CD14-positive monocyte (primary cell): ENCODE measurements around the gene AADACL4. TPM values are rescaled to one million over a fixed set of nuclear protein-coding genes. Genes with fewer than 3 reads are reported as not detected.

Experiments
- DNase-seq, 3 donors: peaks; one replicate each; pipeline ENCODE4 v3.0.0-alpha.2; 2011 to 2022
- H2AFZ ChIP-seq: 2 replicates; pipeline ENCODE4 v1.6.0; 2012; ENCODE audit warnings: mild to moderate bottlenecking, low read depth, low read length, inconsistent platforms; ENCODE audit not compliant: insufficient read depth, poor library complexity, severe bottlenecking
- H3K27ac ChIP-seq, 2 donors: 1 replicate in 1 of 2; 2 replicates in 1 of 2; pipeline ENCODE4 v1.5.1; 2012 to 2013; ENCODE audit warnings: low read length in 2 of 2, control low read depth in 1 of 2, inconsistent platforms in 1 of 2, low read depth in 1 of 2, mild to moderate bottlenecking in 1 of 2
- H3K27me3 ChIP-seq, 2 donors: one replicate each; pipeline versions ENCODE4 v1.6.0 to v1.6.1; 2011 to 2013; ENCODE audit warnings: low read length in 2 of 2; ENCODE audit not compliant: control insufficient read depth in 2 of 2, insufficient read depth in 2 of 2
- H3K36me3 ChIP-seq, 2 donors: replicated peaks in 1 of 2; 1 replicate in 1 of 2; 2 replicates in 1 of 2; pipeline versions ENCODE4 v1.5.1 to v1.6.1; 2012 to 2013; ENCODE audit warnings: low read length in 2 of 2, control low read depth in 1 of 2, inconsistent platforms in 1 of 2, mild to moderate bottlenecking in 1 of 2; ENCODE audit not compliant: insufficient read depth in 2 of 2, control insufficient read depth in 1 of 2
- H3K4me1 ChIP-seq, 2 donors: 1 replicate in 1 of 2; 2 replicates in 1 of 2; pipeline versions ENCODE4 v1.5.1 to v1.6.1; 2012 to 2013; ENCODE audit warnings: low read length in 2 of 2, control low read depth in 1 of 2, inconsistent platforms in 1 of 2, mild to moderate bottlenecking in 1 of 2, moderate library complexity in 1 of 2; ENCODE audit not compliant: insufficient read depth in 2 of 2, control insufficient read depth in 1 of 2
- H3K4me2 ChIP-seq: replicated peaks from 2 replicates; pipeline ENCODE3; 2012; ENCODE audit warnings: low read length, moderate library complexity, mild to moderate bottlenecking; ENCODE audit not compliant: poor library complexity, severe bottlenecking; ENCODE audit errors: extremely low read depth
- H3K4me3 ChIP-seq, 3 experiments: fragments of 200-600 bp in 1 of 3; sonication (generic) in 1 of 3; replicated peaks in 1 of 3; 1 replicate in 2 of 3; 2 replicates in 1 of 3; pipeline ENCODE4 v1.5.1; 2011 to 2013; ENCODE audit warnings: low read length in 3 of 3, mild to moderate bottlenecking in 3 of 3, control low read depth in 2 of 3, low read depth in 2 of 3, inconsistent platforms in 1 of 3, moderate library complexity in 1 of 3
- H3K79me2 ChIP-seq: 2 replicates; pipeline ENCODE4 v1.6.0; 2012; ENCODE audit warnings: mild to moderate bottlenecking, control low read depth, inconsistent platforms, low read length, moderate library complexity; ENCODE audit not compliant: insufficient read depth
- H3K9ac ChIP-seq: 2 replicates; pipeline ENCODE4 v1.6.0; 2017; ENCODE audit warnings: low read length, mild to moderate bottlenecking; ENCODE audit not compliant: insufficient read depth, poor library complexity, severe bottlenecking
- H3K9me3 ChIP-seq, 2 donors: replicated peaks in 1 of 2; 1 replicate in 1 of 2; 2 replicates in 1 of 2; pipeline versions ENCODE4 v1.5.1 to v1.6.1; 2012 to 2013; ENCODE audit warnings: low read length in 2 of 2, control low read depth in 1 of 2; ENCODE audit not compliant: control insufficient read depth in 1 of 2, insufficient read depth in 1 of 2
- H4K20me1 ChIP-seq: 2 replicates; pipeline ENCODE4 v1.6.0; 2012; ENCODE audit warnings: mild to moderate bottlenecking, low read length, control low read depth, moderate library complexity; ENCODE audit not compliant: insufficient read depth
- H3K27ac Mint-ChIP-seq, 7 donors: one replicate each; pipeline ENCODE4 v1.8.0; 2020; ENCODE audit warnings: mild to moderate bottlenecking in 7 of 7, mixed read lengths in 7 of 7, moderate library complexity in 6 of 7, inconsistent platforms in 2 of 7
- H3K27me3 Mint-ChIP-seq, 3 donors: one replicate each; pipeline ENCODE4 v1.8.0; 2021 to 2022; ENCODE audit warnings: low read depth in 3 of 3, mild to moderate bottlenecking in 3 of 3, mixed read lengths in 3 of 3, moderate library complexity in 3 of 3, inconsistent platforms in 1 of 3
- H3K36me3 Mint-ChIP-seq, 2 donors: one replicate each; pipeline ENCODE4 v1.8.0; 2020; ENCODE audit warnings: mixed read lengths in 2 of 2, inconsistent platforms in 1 of 2, mild to moderate bottlenecking in 1 of 2
- H3K4me1 Mint-ChIP-seq: one replicate; pipeline ENCODE4 v1.8.0; 2020; ENCODE audit warnings: mild to moderate bottlenecking, mixed read lengths
- H3K4me3 Mint-ChIP-seq, 2 donors: one replicate each; pipeline ENCODE4 v1.8.0; 2020; ENCODE audit warnings: mild to moderate bottlenecking in 2 of 2, mixed read lengths in 2 of 2, moderate library complexity in 1 of 2
- H3K9me3 Mint-ChIP-seq, 7 donors: one replicate each; pipeline ENCODE4 v1.8.0; 2020 to 2022; ENCODE audit warnings: mixed read lengths in 7 of 7, mild to moderate bottlenecking in 6 of 7, moderate library complexity in 6 of 7, inconsistent platforms in 2 of 7
- WGBS: methylation state at CpG from one replicate; pipeline ENCODE4 v1.1.5; 2013; ENCODE audit warnings: missing lambda C conversion rate; ENCODE audit not compliant: insufficient coverage; 5-methylcytosine and 5-hydroxymethylcytosine counted together
- intact Hi-C, 2 donors: fragments of 100-400 bp; cut with micrococcal nuclease; formaldehyde crosslinking; loops; one replicate each; pipeline versions ENCODE4 v1.15.0 to v1.15.1; 2023
- polyA plus RNA-seq, 3 donors: library from polyadenylated mRNA; depleted of rRNA in 1 of 3; unstranded in 2 of 3; stranded (reverse) in 1 of 3; fragments of 300-500 nt in 2 of 3; fragments of >200 nt in 1 of 3; fragmentation: Illumina TruSeq in 2 of 3; gene quantifications; 1 replicate in 2 of 3; 2 replicates in 1 of 3; pipeline ENCODE4 v1.2.3, GENCODE V29; 2012 to 2021
- TF ChIP-seq, protein P1 (sequence below): fragments of 200-600 bp; IDR thresholded peaks from one replicate; pipeline ENCODE4 v1.8.0; 2022; ENCODE audit warnings: antibody characterized with exemption, mild to moderate bottlenecking

AADACL4 gene
- polyA plus RNA-seq, 3 donors = not detected

DNA sequence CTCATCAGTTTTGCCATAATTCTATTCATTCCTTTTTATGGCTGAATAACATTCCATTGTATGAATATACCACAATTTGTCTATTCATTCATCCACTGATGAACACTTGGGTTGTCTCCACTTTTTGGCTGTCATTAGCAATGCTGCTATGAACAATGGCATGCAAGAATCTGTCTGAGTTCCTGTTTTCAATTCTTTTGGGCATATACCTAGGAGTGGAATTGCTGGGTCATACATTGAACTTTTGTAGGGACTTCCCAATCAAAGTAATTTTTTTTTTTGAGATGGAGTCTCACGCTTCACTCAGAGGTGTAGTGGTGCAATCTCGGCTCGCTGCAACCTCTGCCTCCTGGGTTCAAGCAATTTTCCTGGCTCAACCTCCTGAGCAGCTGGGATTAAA is 34.9 kb downstream of the AADACL4 start:
- Histone ChIP-seq H3K27ac (no peak overlapping the region), H3K9ac (no peak overlapping the region), H4K20me1 (no peaks in the 10 kb centered on the region), H3K9me3 (peaks cover 3 to 9% of the 10 kb centered on the region in 2 donors), H3K79me2 (no peaks in the 10 kb centered on the region), H3K27me3 (no peaks in the 10 kb centered on the region), H3K4me1 (no peaks in the 10 kb centered on the region), H2AFZ (no peak overlapping the region), H3K4me3 (no peak overlapping the region), H3K36me3 (no peaks in the 10 kb centered on the region), H3K4me2 (no peak overlapping the region)
- TF ChIP-seq, protein P1, sequence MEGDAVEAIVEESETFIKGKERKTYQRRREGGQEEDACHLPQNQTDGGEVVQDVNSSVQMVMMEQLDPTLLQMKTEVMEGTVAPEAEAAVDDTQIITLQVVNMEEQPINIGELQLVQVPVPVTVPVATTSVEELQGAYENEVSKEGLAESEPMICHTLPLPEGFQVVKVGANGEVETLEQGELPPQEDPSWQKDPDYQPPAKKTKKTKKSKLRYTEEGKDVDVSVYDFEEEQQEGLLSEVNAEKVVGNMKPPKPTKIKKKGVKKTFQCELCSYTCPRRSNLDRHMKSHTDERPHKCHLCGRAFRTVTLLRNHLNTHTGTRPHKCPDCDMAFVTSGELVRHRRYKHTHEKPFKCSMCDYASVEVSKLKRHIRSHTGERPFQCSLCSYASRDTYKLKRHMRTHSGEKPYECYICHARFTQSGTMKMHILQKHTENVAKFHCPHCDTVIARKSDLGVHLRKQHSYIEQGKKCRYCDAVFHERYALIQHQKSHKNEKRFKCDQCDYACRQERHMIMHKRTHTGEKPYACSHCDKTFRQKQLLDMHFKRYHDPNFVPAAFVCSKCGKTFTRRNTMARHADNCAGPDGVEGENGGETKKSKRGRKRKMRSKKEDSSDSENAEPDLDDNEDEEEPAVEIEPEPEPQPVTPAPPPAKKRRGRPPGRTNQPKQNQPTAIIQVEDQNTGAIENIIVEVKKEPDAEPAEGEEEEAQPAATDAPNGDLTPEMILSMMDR = no peak
- peaks cover 0 to 16% (median 3%) of the 10 kb centered on the region in 3 donors for H3K27me3 Mint-ChIP-seq
- peaks cover 0 to 19% (median 11%) of the 10 kb centered on the region in 7 donors for H3K9me3 Mint-ChIP-seq
- 95% methylated on average over 3 of the region's 3 CpGs for WGBS
- no peaks in the 10 kb centered on the region for H3K4me1 Mint-ChIP-seq
- no peak overlapping the region for H3K4me3 Mint-ChIP-seq
- intact Hi-C loops = no loop called here
- H3K36me3 Mint-ChIP-seq = no peaks in the 10 kb centered on the region
- no peak overlapping the region for H3K27ac Mint-ChIP-seq
- DNase-seq = no peak

DNA sequence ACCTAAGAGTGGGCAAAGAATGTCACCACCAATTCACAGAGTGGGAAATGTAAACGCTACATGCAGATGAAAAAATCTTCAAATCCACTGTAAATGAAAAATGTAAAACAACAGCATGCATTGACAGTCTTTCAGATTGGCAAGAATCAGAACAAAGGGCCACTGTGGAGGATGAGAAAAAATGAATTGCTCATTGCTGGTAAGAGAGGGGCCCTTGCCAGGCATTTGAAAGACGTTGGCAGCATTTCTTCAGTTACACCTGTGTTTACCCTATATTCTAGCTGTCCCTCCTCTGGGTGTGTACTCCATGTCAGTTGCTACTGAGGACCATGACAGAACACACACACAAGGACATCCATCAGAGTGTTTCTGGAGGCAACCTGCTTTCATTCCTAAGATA is 46.3 kb downstream of the AADACL4 start:
- Mint-ChIP-seq H3K27me3 (peaks cover 9 to 13% (median 11%) of the 10 kb centered on the region in 3 donors), H3K27ac (no peak overlapping the region), H3K4me1 (no peaks in the 10 kb centered on the region), H3K36me3 (no peaks in the 10 kb centered on the region), H3K9me3 (peaks cover 0 to 4% (median 0%) of the 10 kb centered on the region in 7 donors), H3K4me3 (no peak overlapping the region)
- Histone ChIP-seq H3K27ac (no peak overlapping the region), H3K4me1 (no peaks in the 10 kb centered on the region), H3K4me2 (no peak overlapping the region), H3K79me2 (no peaks in the 10 kb centered on the region), H4K20me1 (no peaks in the 10 kb centered on the region), H3K9me3 (no peaks in the 10 kb centered on the region), H3K9ac (no peak overlapping the region), H3K36me3 (no peaks in the 10 kb centered on the region), H2AFZ (no peak overlapping the region), H3K27me3 (peaks cover 0 to 2% of the 10 kb centered on the region in 2 donors), H3K4me3 (no peak overlapping the region)
- TF ChIP-seq, protein P1 = no peak
- 80% methylated on average over 1 of the region's 2 CpGs for WGBS
- no peak for DNase-seq
- intact Hi-C loops = no loop called here
